ENCODE data around the gene RPRD1B.
A peak's percentile ranks its signal among the peaks of the same experiment; 100 is the strongest.
"Not testable (repeated sequence)": the region's sequence is repeated elsewhere in the genome, so short reads cannot be mapped to it uniquely, and the experiment has no call there.

RPRD1B gene

GRCh38 chr20:38075161-38075998 is 41.8 kb downstream of the RPRD1B start:
- no peak for DNase-seq

GRCh38 chr20:38076548-38076947 is 43.0 kb downstream of the RPRD1B start:
- DNase-seq = no peak

- DNase-seq = no peak
Measured at GRCh38 chr20:38078084-38078483, 44.5 kb downstream of the RPRD1B start.

GRCh38 chr20:38079353-38079752 is 45.8 kb downstream of the RPRD1B start:
- no peak for DNase-seq

- no peak for DNase-seq
Measured at GRCh38 chr20:38081575-38081974, 48.0 kb downstream of the RPRD1B start.

GRCh38 chr20:38082894-38083293 is 49.3 kb downstream of the RPRD1B start:
- DNase-seq = no peak

- DNase-seq = no peak
Measured at GRCh38 chr20:38083338-38084048, 49.9 kb downstream of the RPRD1B start.

GRCh38 chr20:38084425-38084951 is 50.9 kb downstream of the RPRD1B start:
- DNase-seq = no peak

GRCh38 chr20:38085026-38085425 is 51.5 kb downstream of the RPRD1B start:
- no peak for DNase-seq

GRCh38 chr20:38089500-38089899 is 56.0 kb downstream of the RPRD1B start:
- no peak for DNase-seq

GRCh38 chr20:38090061-38090460 is 56.5 kb downstream of the RPRD1B start:
- no peak for DNase-seq

GRCh38 chr20:38091441-38092216 is 58.1 kb downstream of the RPRD1B start:
- DNase-seq = no peak

- DNase-seq = no peak
Measured at GRCh38 chr20:38092260-38092857, 58.8 kb downstream of the RPRD1B start.

- DNase-seq = no peak
Measured at GRCh38 chr20:38092915-38093314, 59.4 kb downstream of the RPRD1B start.

- no peak for DNase-seq
Measured at GRCh38 chr20:38093641-38094077, 60.1 kb downstream of the RPRD1B start.

GRCh38 chr20:38094373-38094891 is 60.9 kb downstream of the RPRD1B start:
- peak; percentile 40 for DNase-seq

GRCh38 chr20:38095017-38095686 is 61.6 kb downstream of the RPRD1B start:
- DNase-seq = no peak

GRCh38 chr20:38098952-38099351 is 65.4 kb downstream of the RPRD1B start:
- no peak for DNase-seq

GRCh38 chr20:38102206-38102605 is 68.7 kb downstream of the RPRD1B start:
- not testable (repeated sequence) for DNase-seq

- no peak for DNase-seq
Measured at GRCh38 chr20:38104285-38104684, 70.7 kb downstream of the RPRD1B start.

GRCh38 chr20:38106461-38106860 is 72.9 kb downstream of the RPRD1B start:
- no peak for DNase-seq

GRCh38 chr20:38107386-38107785 is 73.8 kb downstream of the RPRD1B start:
- not testable (repeated sequence) for DNase-seq

Measured in activated CD4-positive, alpha-beta T cell treated with anti-CD3 and anti-CD28 coated beads for 48 hours (primary cell).